IPS DF 19.7 (cell line): Measurements from ENCODE around the gene CAMK2N1.

Experiments
- DNase-seq: peaks from one replicate; pipeline ENCODE4 v3.0.0-alpha.2; 2013; ENCODE audit warnings: low read depth, low spot score

The CAMK2N1 gene

GRCh38 chr1:20478057-20478635 is 7.9 kb downstream of the CAMK2N1 start:
- no peak for DNase-seq

DNA sequence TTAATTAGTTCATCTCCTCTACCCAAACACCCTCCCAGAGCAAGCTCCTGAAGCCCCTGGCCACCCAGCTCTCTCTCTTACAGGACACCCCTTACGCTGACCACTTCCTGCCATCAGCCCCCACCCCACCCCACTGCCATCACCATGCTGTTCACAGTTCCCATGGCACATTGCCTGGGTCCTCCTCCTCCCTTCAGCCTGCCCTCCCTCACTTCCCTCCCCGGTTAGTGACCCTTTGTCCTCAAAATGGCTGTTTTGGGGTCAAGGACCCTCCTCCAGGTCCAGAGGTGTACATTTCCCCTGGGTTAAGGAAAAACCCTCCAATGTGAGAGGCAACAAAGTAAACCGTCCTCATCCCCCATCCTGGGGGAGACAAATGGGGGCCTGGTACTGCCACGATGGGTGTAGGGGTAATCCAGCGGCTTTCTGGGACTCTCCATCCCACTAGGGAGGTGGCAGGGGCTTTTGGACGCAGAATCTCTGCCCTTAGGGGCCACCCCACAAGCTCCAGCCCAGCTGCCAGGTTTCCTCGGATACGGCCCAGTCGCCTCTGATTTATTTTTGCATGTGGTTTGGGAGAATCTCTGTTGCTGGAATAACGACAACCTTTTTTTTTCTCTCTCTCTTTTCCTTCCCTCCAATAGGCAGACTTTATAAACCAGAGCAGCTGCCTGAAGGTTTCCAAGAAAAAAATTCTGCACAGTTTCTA is 8.5 kb downstream of the CAMK2N1 start:
- no peak for DNase-seq

DNA sequence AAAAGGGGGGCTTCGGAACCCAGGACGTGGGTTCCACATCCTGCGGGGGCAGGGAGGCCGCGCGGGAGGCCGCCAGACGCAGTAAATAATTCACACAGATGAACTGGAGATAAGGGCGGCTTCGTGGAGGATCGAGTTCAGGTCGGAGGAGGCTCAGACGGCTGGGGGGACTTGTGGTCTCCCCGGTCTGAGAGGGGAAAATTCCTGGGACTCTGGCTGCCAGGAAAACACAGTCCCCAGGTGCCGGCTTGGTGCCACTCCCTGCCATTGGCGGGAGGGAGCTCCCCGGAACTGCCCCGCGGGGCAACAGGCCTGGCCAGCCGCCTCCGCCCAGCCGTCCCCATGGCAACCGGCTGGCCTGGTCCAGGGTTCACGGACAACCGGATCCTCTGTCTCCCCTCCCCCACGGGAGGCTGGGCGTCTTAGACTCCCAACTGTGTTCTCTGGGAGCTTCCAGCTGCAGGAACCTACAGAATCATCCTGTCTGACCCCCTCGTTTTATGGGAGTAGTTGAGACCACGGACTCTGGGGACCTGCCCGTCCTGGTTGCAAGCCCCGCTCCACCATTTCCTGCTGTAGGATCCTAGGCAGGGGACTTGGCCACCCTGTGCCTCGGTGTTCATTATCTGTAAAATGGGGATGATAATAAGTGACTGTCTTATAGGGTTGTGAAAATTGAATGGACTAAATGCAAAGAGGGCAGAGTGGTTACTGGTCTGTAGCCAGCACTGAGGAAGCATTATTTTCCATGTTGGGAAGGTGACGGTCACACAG is 9.6 kb downstream of the CAMK2N1 start:
- DNase-seq, result no peak

DNA sequence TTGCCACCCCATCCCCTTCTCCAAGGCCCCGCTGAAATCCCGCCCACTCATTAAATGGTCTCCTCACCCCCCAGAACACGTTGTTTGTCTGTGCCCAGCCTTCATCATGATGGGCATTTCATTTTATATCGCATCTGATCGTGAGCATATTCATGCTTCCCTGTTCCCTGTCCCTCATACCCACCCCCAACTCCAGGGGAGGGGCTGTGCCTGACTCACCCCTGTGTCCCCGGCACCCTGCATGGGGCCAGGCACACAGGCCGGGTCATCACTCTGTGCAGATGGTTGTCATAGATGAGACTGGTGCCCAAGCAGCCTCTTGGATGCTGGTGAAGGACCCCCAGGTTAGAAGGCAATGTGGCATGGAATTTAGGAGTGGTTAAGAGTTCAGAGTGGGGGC is 11.0 kb downstream of the CAMK2N1 start:
- DNase-seq, result no peak

DNA sequence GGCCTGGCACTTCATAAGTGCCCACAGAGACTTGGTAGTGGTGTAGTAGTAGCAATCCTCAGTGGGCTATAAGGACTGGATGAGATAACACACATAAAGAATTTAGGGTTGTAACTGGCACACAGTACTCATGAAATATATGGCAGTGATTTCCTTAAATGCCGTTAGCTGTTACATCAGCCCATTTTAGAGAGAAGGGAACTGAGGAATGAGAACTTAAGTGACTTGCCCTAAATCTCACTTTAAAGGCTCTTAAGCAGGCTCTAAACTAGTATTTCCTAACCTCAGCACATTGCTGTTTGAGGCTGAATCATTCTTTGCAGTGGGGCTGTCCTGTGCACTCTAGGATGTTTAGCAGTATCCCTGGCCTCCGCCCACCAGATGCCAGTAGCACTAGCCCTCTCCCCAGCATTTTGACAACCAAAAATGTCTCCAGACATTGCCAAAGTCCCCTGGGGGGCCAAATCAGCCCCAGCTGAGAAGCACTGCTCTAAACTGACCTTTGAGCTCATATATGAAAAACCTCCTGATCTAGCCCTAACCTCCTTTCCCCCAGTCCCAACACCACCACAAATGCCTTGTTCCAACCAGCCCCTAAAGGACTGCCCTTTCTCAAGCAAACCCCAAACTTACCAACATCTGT is 11.6 kb downstream of the CAMK2N1 start:
- no peak for DNase-seq

GRCh38 chr1:20473894-20474293 is 12.1 kb downstream of the CAMK2N1 start:
- no peak for DNase-seq

DNA sequence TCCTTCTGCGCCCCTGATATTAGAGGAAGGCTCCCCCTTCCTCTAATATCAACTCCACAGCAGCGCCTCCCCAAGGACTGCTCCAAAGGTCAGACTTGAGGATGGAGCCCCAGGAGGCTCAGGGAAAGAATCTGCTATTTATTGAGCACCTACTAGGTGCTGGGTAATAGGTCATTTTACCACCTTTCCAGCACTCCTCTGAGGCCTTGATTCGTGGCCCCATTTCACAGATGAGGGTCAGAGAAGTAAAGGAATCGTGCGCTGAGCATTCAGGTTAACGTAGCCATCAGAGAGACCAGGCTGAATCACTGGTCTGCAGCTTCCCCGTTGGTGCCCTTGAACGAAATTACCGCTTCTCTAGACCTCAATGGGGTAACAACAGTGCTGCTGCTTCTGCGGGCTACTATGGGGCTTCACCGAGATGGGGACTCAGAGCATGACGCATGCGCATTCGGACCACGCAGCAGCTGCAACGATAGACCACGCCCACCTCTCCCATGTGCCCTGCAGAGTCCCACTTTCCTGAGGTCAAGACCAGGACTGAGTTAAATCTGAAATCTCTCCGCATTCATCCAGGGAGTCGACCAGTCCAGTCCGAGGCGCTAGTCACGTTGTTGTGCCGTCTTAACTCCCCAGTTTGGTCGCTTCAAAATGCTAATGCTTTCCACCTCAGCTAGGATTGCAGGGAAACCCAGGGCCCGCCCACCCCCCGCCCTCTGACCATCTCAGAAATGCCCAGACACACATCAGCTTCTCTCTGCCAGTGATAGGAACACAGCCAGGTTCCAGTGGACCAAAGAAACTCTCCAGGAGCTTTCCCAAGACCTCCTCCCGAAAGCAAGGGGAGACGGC is 12.9 kb downstream of the CAMK2N1 start:
- DNase-seq, result no peak

DNA sequence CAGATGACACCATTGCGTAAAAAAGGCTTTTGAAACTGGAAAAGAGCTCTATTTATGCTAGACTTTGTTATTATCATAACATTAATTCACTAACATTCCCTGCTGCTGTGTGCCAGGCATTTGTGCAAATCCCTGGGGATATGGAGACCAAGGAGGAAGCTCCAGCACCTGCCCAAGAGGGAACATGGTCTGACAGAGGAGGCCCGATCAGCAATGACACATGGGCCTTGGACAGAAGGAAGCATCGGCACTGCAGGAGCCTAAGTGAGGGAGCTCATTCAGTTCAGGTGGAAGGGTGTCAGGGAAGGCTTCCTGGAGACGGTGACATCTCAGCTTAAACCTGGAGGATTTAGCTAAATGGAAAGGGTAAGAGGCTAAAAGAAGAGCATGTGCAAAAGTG is 13.9 kb downstream of the CAMK2N1 start:
- DNase-seq, result no peak

DNA sequence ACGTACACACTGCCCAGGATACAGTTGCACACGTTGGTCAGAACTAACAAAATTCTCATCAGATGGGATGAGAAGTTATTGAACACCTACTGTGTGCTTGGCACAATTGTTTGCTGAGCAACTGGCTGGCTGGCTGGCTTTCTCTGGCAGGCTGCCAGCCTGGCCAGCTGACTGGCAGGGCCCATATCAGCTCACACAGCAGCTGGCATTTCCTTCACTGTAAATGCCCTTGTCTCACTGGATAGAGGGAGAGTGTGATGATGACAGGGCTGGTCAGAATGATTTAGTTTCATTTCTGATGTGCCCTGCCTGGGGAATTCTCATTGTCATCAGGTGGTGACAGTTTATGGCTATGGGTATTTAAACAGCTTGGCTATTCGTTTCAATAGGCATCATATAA is 15.8 kb downstream of the CAMK2N1 start:
- no peak for DNase-seq

- DNase-seq, result no peak
These were observed 16.5 kb downstream of the CAMK2N1 start for GRCh38 chr1:20469406-20470076.

DNA sequence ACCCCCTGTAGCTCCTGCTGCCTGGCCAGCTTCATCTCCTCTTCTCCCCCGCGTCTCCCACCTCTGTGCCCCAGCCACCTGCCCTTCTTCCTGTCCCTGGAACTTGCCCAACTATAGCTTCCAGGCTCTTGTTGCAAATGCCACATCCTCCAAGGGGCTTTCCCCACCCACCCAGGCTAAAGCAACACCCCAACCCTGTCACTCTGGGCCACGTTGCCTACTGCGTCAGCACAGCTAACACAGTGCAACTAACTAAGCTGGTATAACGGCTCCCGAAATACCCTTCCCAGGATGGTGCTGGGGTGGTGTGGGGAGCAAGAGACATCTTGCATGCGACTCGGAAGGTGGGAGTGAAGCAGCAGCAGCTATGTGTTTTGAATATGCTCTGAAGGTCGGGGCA is 19.7 kb downstream of the CAMK2N1 start:
- no peak for DNase-seq

GRCh38 chr1:20465187-20465586 is 20.8 kb downstream of the CAMK2N1 start:
- no peak for DNase-seq

DNA sequence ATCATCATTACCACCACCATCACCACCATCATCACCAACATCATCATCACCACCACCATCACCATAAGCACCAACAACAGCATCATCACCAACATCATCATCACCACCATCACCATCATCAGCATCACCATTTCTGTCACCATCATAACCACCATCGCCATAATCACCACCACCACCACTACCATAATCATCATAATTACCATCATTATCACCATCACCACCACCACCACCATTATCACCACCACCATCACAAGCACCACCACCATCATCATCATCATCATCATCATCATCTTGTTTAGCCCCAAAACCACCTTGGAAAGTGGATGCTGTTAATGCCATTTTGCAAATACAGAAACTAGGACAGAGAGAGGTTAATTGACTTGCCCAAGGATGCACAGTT is 22.5 kb downstream of the CAMK2N1 start:
- no peak for DNase-seq

GRCh38 chr1:20462397-20462796 is 23.6 kb downstream of the CAMK2N1 start:
- no peak for DNase-seq

DNA sequence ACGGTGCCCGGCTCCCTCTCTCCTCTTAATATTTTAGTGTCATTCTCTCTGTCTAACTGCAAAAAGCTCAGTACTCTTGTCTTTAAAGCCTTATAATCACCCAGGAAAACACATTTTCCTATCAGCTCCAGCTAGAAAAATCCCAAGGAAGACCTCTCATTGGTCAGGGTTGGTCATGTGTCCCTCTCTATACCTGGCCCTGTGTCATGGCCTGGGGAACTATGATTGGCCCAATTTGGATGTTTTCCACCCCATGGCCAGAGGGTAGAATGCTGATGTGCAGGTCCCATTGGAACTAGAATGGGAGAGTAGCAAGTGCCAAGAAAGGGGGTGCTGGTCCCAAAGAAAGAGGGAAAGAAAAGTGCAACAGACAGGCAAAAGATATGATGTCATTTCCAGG is 27.3 kb downstream of the CAMK2N1 start:
- DNase-seq, result no peak

DNA sequence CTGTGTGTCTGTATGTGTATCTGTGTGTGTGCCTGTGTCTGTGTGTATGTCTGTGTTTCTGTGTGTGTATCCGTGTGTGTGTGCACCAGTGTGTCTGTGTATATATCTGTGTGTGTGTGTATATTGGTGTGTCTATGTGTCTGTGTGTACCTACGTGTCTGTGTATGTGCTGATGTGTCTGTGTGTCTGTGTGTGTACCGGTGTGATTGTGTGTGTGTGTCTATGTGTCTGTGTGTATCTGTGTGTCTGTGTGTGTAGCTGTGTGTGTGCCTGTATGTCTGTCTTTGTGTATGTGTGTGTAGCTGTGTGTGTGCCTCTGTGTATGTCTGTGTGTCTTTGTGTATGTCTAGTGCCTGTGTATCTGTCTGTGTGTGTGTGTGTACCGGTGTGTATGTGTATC is 32.0 kb downstream of the CAMK2N1 start:
- DNase-seq, result no peak

DNA sequence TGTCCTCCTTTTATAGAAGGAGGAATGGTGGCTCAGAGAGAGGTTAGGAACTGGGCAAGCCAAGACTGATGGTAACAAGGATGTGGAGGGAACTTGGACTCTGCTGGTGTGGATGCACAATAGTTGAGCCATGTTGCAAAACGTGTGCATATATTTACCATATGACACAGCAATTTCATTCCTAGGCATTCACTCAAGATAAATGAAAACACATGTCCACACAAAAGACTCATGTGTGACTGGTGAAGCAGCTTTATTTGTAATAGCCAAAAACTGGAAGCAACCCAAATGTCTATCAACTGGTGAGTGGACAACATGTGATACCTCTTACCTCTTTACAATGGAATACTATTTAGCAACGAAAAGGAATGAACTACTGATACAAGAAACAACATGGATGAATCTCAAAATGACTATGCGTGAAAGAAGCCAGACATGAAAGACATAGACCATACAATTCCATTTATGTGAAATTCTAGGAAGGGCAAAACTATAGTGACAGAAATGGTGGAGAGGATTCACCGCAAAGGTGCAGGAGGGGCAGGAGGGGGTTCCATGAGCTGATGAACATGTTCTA is 36.2 kb downstream of the CAMK2N1 start:
- DNase-seq, result no peak

DNA sequence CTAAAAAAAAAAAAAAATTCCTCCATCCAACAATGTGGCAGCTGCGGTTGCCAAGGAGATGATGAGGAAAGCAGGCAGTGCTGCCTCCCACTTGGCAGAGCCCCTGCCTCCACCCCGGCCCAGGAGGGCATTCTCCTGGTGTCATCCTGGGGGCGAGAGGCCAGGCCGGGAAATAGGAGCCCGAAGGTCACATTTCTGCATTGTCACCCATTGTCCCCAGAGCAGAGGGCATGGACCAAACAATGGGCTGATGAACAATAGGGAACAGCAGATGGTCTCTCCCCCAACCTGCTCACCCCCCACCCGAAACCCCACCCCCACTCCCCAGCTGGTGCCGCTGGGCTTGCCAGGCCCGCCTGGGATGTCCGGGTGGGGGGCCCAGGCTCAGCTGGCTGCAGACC is 37.3 kb downstream of the CAMK2N1 start:
- no peak for DNase-seq

- DNase-seq, result no peak
These were observed 38.2 kb downstream of the CAMK2N1 start for GRCh38 chr1:20447794-20448193.

DNA sequence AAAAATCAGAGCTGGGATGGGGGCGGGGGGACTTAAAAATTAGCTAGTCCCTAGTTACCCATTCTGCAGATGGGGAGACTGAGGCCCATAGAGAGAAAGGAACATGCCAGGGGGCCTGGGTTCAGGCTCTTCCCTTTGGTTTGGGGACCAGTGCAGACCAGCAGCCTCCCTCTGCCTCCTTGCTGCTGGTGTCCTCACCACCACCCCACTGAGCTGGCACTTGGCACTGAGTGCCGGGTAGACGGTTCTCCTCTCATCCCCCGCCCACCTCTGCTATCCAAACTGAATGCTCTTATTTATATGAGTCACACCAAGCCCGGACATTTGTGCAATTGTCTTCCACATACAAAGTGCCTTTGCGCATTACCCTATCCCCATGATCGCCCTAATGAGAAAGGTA is 39.2 kb downstream of the CAMK2N1 start:
- DNase-seq, result no peak

GRCh38 chr1:20445956-20446355 is 40.1 kb downstream of the CAMK2N1 start:
- no peak for DNase-seq
